Measurements from ENCODE around the gene ESRRG.

DNA sequence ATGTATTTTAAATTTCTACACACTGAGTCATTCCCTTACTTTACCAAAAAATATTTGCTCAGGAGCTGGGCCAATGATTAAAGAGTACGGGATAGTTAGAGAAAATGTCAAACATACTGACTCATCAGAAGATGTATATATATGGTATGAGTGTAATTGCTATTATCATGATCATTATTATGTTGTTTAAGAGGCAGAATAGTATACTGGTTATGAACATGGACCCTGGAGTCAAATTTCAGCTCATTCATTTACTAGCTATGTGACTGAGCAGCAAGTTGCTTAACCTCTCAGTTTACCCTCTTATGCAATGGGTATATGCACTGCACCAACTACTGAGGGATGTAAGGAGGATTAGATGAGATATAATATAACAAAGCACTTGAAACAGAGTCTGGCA is 258.7 kb downstream of the ESRRG start:
- TF ChIP-seq EZH2 (IDR thresholded peaks at IDR 0.05): no peak
- TF ChIP-seq POLR2AphosphoS5 (IDR thresholded peaks at IDR 0.05; ENCODE audit: borderline replicate concordance, low read depth, low read length): no peak
